A673 (cell line): ENCODE data around the gene HYDIN.
"Not testable (repeated sequence)": the region's sequence is repeated elsewhere in the genome, so short reads cannot be mapped to it uniquely, and the experiment has no call there.

ENCODE experiments used
- CTCF ChIP-seq: fragments of 300-800, 200-600 bp; sonication (generic); conservative IDR thresholded peaks from 2 replicates; pipeline ENCODE4 v1.5.1; 2017; ENCODE audit warnings: low read depth, mild to moderate bottlenecking, antibody characterized with exemption, low read length, moderate library complexity, mixed read lengths
- EZH2 ChIP-seq: fragments of 200-600 bp; sonication (generic); IDR thresholded peaks from 2 replicates; pipeline ENCODE4 v1.6.1; 2017; ENCODE audit warnings: borderline replicate concordance, low read depth, mild to moderate bottlenecking, mixed read lengths, antibody characterized with exemption, low read length; ENCODE audit not compliant: poor library complexity, severe bottlenecking

DNA sequence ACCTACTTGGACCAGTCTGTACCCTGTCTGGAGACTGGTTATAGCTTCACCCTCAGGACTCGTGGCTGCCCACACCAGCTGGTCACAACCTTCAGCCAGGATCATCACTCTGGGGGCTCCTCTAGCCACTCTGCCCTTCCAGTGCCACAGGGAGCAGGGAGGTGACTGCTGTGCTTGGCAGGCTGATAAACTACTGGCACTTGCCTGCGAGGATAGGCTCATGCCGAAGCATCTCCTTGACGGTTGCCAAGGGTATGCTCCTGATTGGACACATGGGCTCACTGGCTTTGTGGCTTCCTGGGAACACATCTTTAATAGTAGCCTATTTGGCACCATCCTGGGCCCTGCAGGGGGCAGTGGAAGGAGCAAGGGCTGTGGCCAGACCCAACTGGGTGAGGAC lies 295.2 kb downstream of the HYDIN start:
- TF ChIP-seq CTCF, EZH2: not testable (repeated sequence)
